Measurements from ENCODE around the gene PRSS21. TPM values are rescaled to one million over a fixed set of nuclear protein-coding genes. Genes with fewer than 3 reads are reported as not detected.

Gene PRSS21
- total and polyA plus RNA-seq, 10 of the 15 experiments (the other 5 are each of a cell fraction or from before 2014, with no cell fraction given): 5.3 to 73.4 (median 40.1) TPM; not detected in 1

GRCh38 chr16:2779151-2779920 lies 37.7 kb upstream of the PRSS21 start:
- Histone ChIP-seq H3K4me2 (ENCODE audit: control insufficient read depth, insufficient read depth) (peak overlapping the region; percentile 96; the same call in 1 of the 2 replicates), H3K79me2 (ENCODE audit: control insufficient read depth, insufficient read depth, low read length) (peaks cover 30% of the 10 kb centered on the region), H3K4me3 (no peak overlapping the region), H3K9ac (ENCODE audit: control insufficient read depth, insufficient read depth, low read length) (no peak overlapping the region), H4K20me1 (ENCODE audit: control insufficient read depth, insufficient read depth) (no peaks in the 10 kb centered on the region), H3K27me3 (replicated peaks in 1 of 2; ENCODE audit: control insufficient read depth in 2 of 2, insufficient read depth in 2 of 2, low read length in 1 of 2) (no peaks in the 10 kb centered on the region), H3K9me3 (replicated peaks; ENCODE audit: control insufficient read depth, insufficient read depth, low read length) (no peaks in the 10 kb centered on the region), H2AFZ (ENCODE audit: control insufficient read depth, low read depth, low read length) (no peak overlapping the region), H3K4me1 (ENCODE audit: control insufficient read depth, insufficient read depth, low read length) (0 out of 2 replicates have a peak, but pooled peaks cover 4% of the 10 kb centered on the region), H3K27ac (ENCODE audit: control insufficient read depth, insufficient read depth) (no peak overlapping the region), H3K36me3 (ENCODE audit: control insufficient read depth in 2 of 2, insufficient read depth in 2 of 2, low read length in 1 of 2) (no peaks in the 10 kb centered on the region; a peak in 1 of 4 replicates)
- BruUV-seq (replicated peaks): no TSS peak
- no peak for DNase-seq (ENCODE audit: low read depth, low spot score)
- FAIRE-seq: no peak
- SMC1A ChIA-PET (ENCODE audit: uncharacterized antibody, unreplicated experiment): interaction anchor here (1.8 kb wide), 1 partner anchor 27 kb away, joined by 7 read pairs; the partner anchor contains the start of gene SRRM2
- POLR2A ChIA-PET: interaction anchor here (0.6 to 3.9 kb wide), 2 partner anchors 25 to 52 kb away, joined by 3 to 27 read pairs; partner anchors contain the start of gene SRRM2
- RAD21 ChIA-PET (ENCODE audit: unreplicated experiment): no interaction called here
- in situ Hi-C loops (cut with MboI): no loop called here
- intact Hi-C loops (cut with micrococcal nuclease; ENCODE audit: unreplicated experiment): no loop called here
- CTCF ChIA-PET: interaction anchor here (1.9 kb wide), 1 partner anchor 89 kb away, joined by 6 read pairs; no protein-coding TSS in a partner anchor
- ATAC-seq: no peak
- WGBS (ENCODE audit: insufficient coverage, insufficient replicate concordance, low lambda C conversion rate, missing lambda C conversion rate): 85% methylated on average over 23 of the region's 23 CpGs
- TF ChIP-seq SRF (IDR thresholded peaks at IDR 0.05; ENCODE audit: low read depth in 2 of 2, low read length in 2 of 2): no peak
- peak; percentile 32; the same call in 1 of the 2 replicates for TF ChIP-seq POLR2AphosphoS5 (IDR thresholded peaks at IDR 0.05; ENCODE audit: low read length)

DNA sequence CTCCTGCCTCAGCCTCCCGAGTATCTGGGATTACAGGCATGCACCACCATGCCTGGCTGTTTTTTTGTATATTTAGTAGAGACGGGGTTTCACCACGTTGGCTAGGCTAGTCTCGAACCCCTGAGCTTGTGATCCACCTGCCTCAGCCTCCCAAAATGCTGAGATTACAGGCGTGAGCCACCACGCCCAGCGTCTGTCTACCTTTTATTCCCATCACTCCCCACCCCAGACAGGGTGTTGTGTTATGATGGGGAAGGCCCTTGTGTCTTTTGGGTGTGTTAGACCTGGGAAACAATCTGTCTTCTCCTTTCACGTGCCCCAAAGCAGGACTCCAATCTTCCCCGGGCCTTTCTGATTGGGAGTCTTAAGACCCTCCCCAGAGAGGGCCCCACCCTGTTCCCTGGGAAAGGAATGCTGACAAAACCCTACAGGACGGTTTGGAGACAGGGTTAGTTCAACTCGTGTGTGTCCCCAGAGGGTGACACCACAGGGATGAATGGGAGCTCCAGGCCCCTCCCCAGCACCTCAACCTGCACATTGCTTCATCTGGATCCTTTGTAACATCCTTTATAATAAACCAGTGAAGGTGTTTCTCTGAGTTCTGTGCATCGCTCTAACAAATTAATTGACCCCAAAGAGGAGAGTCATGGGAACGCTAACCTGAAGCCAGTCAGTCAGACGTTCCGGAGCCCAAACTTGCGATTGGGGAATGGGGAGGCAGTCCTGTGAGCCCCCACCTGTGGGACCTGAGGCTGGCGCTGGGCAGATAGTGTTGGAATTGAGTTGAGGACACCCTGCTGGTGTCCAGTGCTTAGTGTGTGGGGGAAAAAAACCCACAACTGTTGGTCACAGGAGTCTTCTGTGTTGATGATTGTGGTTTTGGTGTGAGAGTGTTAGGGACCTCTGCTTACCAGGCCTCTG lies 36.8 kb upstream of the PRSS21 start:
- H4K20me1 ChIP-seq (ENCODE audit: control insufficient read depth, insufficient read depth): no peaks in the 10 kb centered on the region
- peaks cover 30% of the 10 kb centered on the region for H3K79me2 ChIP-seq (ENCODE audit: control insufficient read depth, insufficient read depth, low read length)
- ATAC-seq (no peak), DNase-seq (ENCODE audit: low read depth, low spot score) (no peak), FAIRE-seq (no peak)
- ChIA-PET SMC1A (ENCODE audit: uncharacterized antibody, unreplicated experiment) (no interaction called here), POLR2A (interaction anchor here (0.6 to 0.8 kb wide), 2 partner anchors 53 to 953 kb away, joined by 3 to 4 read pairs; partner anchors contain the start of gene FAHD1), RAD21 (ENCODE audit: unreplicated experiment) (no interaction called here), CTCF (no interaction called here)
- H3K4me1 ChIP-seq (ENCODE audit: control insufficient read depth, insufficient read depth, low read length): 0 out of 2 replicates have a peak, but pooled peaks cover 4% of the 10 kb centered on the region
- no peaks in the 10 kb centered on the region for H3K9me3 ChIP-seq (replicated peaks; ENCODE audit: control insufficient read depth, insufficient read depth, low read length)
- no TSS peak for BruUV-seq (replicated peaks)
- no peak overlapping the region for H3K4me3 ChIP-seq
- no peak overlapping the region for H3K4me2 ChIP-seq (ENCODE audit: control insufficient read depth, insufficient read depth)
- H3K9ac ChIP-seq (ENCODE audit: control insufficient read depth, insufficient read depth, low read length): no peak overlapping the region
- in situ Hi-C loops (cut with MboI): no loop called here
- H3K36me3 ChIP-seq (ENCODE audit: control insufficient read depth in 2 of 2, insufficient read depth in 2 of 2, low read length in 1 of 2): no peaks in the 10 kb centered on the region
- peaks cover 0 to 2% of the 10 kb centered on the region in 2 experiments; a peak in 2 of 4 replicates for H3K27me3 ChIP-seq (replicated peaks in 1 of 2; ENCODE audit: control insufficient read depth in 2 of 2, insufficient read depth in 2 of 2, low read length in 1 of 2)
- no peak overlapping the region for H2AFZ ChIP-seq (ENCODE audit: control insufficient read depth, low read depth, low read length)
- intact Hi-C loops (cut with micrococcal nuclease; ENCODE audit: unreplicated experiment): no loop called here
- H3K27ac ChIP-seq (ENCODE audit: control insufficient read depth, insufficient read depth): no peak overlapping the region
- WGBS (ENCODE audit: insufficient coverage, insufficient replicate concordance, low lambda C conversion rate, missing lambda C conversion rate): 74% methylated on average over 17 of the region's 17 CpGs
- TF ChIP-seq TCF7 (IDR thresholded peaks at IDR 0.05; ENCODE audit: borderline replicate concordance) (no peak), ETV6 (conservative IDR thresholded peaks at IDR 0.05 in 1 of 2, IDR thresholded peaks at IDR 0.05 in 1 of 2; ENCODE audit: borderline replicate concordance in 1 of 2, low read depth in 1 of 2) (no peak), NRF1 (conservative IDR thresholded peaks at IDR 0.05; ENCODE audit: low read depth, low read length) (no peak), ZZZ3 (IDR thresholded peaks at IDR 0.05; ENCODE audit: control insufficient read depth, insufficient read length, low read depth) (no peak), NFXL1 (IDR thresholded peaks at IDR 0.05; ENCODE audit: borderline replicate concordance) (no peak), CBX3 (IDR thresholded peaks at IDR 0.05; ENCODE audit: borderline replicate concordance, low read depth) (no peak), WRNIP1 (IDR thresholded peaks at IDR 0.05; ENCODE audit: borderline replicate concordance, low read depth, low read length) (no peak), MTA3 (IDR thresholded peaks at IDR 0.05; ENCODE audit: borderline replicate concordance, low read length) (no peak), ZNF207 (IDR thresholded peaks at IDR 0.05; ENCODE audit: borderline replicate concordance) (no peak)
- TF ChIP-seq, protein P1, sequence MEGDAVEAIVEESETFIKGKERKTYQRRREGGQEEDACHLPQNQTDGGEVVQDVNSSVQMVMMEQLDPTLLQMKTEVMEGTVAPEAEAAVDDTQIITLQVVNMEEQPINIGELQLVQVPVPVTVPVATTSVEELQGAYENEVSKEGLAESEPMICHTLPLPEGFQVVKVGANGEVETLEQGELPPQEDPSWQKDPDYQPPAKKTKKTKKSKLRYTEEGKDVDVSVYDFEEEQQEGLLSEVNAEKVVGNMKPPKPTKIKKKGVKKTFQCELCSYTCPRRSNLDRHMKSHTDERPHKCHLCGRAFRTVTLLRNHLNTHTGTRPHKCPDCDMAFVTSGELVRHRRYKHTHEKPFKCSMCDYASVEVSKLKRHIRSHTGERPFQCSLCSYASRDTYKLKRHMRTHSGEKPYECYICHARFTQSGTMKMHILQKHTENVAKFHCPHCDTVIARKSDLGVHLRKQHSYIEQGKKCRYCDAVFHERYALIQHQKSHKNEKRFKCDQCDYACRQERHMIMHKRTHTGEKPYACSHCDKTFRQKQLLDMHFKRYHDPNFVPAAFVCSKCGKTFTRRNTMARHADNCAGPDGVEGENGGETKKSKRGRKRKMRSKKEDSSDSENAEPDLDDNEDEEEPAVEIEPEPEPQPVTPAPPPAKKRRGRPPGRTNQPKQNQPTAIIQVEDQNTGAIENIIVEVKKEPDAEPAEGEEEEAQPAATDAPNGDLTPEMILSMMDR (IDR thresholded peaks at IDR 0.05 in 2 of 3, conservative IDR thresholded peaks at IDR 0.05 in 1 of 3; ENCODE audit: control insufficient read depth in 2 of 3, extremely low read depth in 1 of 3, insufficient read depth in 1 of 3, low read depth in 3 of 3, low read length in 3 of 3): no peak

Data from GM12878 (cell line).